ENCODE measurements around the gene PCNX2. TPM values are rescaled to one million over a fixed set of nuclear protein-coding genes. Genes with fewer than 3 reads are reported as not detected.
"Not testable (repeated sequence)": the region's sequence is repeated elsewhere in the genome, so short reads cannot be mapped to it uniquely, and the experiment has no call there.

The PCNX2 gene
- total RNA-seq, 1 donor from 2014 or later, result 11.3 TPM

GRCh38 chr1:233114159-233114558 is 181.4 kb downstream of the PCNX2 start:
- peak overlapping the region; percentile 76 for H3K27ac ChIP-seq
- intact Hi-C loops (cut with DNase I), result no loop called here
- H3K27me3 ChIP-seq (ENCODE audit: low read depth), result no peaks in the 10 kb centered on the region
- no peaks in the 10 kb centered on the region for H3K36me3 ChIP-seq
- peaks cover 38% of the 10 kb centered on the region for H3K4me1 ChIP-seq
- DNase-seq, result no peak
- TF ChIP-seq, protein P1, sequence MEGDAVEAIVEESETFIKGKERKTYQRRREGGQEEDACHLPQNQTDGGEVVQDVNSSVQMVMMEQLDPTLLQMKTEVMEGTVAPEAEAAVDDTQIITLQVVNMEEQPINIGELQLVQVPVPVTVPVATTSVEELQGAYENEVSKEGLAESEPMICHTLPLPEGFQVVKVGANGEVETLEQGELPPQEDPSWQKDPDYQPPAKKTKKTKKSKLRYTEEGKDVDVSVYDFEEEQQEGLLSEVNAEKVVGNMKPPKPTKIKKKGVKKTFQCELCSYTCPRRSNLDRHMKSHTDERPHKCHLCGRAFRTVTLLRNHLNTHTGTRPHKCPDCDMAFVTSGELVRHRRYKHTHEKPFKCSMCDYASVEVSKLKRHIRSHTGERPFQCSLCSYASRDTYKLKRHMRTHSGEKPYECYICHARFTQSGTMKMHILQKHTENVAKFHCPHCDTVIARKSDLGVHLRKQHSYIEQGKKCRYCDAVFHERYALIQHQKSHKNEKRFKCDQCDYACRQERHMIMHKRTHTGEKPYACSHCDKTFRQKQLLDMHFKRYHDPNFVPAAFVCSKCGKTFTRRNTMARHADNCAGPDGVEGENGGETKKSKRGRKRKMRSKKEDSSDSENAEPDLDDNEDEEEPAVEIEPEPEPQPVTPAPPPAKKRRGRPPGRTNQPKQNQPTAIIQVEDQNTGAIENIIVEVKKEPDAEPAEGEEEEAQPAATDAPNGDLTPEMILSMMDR (IDR thresholded peaks at IDR 0.05), result no peak
- no peak overlapping the region for H3K4me3 ChIP-seq
- ATAC-seq, result no peak
- H3K9me3 ChIP-seq, result no peaks in the 10 kb centered on the region

GRCh38 chr1:233113009-233113879 is 182.3 kb downstream of the PCNX2 start:
- intact Hi-C loops (cut with DNase I), result no loop called here
- TF ChIP-seq, protein P1 (IDR thresholded peaks at IDR 0.05), result no peak
- H3K9me3 ChIP-seq, result no peaks in the 10 kb centered on the region
- peak overlapping the region; percentile 7 for H3K4me3 ChIP-seq
- no peaks in the 10 kb centered on the region for H3K36me3 ChIP-seq
- peaks cover 38% of the 10 kb centered on the region for H3K4me1 ChIP-seq
- peak overlapping the region; percentile 76 for H3K27ac ChIP-seq
- ATAC-seq, result peak; percentile 89 to 92
- peak; percentile 82 for DNase-seq
- H3K27me3 ChIP-seq (ENCODE audit: low read depth), result no peaks in the 10 kb centered on the region

DNA sequence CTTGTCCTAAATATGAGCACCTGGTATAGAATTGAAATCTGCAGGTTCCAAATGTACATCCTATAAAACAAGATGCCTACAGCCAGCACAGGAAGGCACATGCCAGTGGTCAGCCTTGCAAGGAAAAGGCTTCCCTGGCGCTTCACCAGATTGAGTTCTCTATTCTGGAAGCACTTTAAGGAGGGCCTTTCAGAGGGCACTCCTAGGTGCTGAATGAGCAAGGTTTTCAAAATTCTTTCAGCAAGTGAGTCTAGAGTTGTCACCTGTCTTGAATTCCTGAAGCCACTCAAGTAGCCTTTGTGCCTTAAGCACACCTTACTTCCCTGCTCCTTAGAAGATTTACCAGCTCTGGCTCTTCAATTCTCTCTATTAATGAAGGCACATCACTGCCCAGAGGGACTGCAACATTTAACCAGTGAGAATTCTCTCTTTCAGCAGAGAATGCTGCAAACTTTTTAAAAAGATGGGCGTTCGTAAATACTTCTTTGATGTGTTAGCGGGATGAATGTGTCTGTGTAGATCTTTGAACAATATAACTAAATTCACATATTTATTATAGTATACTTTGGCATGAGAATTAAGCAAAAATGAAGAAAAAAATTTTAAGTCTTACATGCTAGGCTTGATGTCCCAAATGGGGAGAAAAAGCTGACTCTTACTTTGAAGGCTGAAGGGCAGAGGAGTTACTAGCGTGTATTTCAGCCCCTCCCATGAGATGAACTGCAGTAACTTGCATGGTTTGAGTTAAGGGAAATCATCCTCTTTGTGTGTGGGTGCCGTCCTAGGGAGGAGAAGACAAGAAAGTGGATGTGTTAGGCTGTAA is 183.1 kb downstream of the PCNX2 start:
- TF ChIP-seq, protein P1 (IDR thresholded peaks at IDR 0.05), result no peak
- intact Hi-C loops (cut with DNase I), result no loop called here
- Histone ChIP-seq H3K4me3 (no peak overlapping the region), H3K36me3 (no peaks in the 10 kb centered on the region), H3K27ac (peak overlapping the region; percentile 76), H3K9me3 (no peaks in the 10 kb centered on the region), H3K27me3 (ENCODE audit: low read depth) (no peaks in the 10 kb centered on the region), H3K4me1 (peaks cover 38% of the 10 kb centered on the region)
- peak; percentile 77 to 78 for ATAC-seq
- no peak for DNase-seq

DNA sequence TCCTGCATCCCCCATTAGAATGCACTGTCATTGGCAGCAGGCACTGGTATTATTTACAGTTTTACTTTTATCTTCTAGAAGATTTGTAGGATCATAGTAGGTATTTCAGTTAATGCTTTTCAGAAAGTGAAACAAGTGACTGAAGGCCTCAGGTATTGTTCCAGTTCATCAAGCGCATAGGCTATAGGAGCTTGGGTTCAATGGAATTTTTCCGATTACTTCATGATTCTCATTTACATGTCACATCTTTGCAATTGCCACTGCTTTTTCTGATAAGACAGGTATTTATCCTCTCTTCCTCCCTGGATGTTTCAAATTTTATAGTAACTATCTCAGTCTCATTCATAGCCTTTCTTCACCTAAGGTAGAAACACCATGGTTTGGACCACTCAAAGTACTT is 183.8 kb downstream of the PCNX2 start:
- Histone ChIP-seq H3K27ac (peak overlapping the region; percentile 76), H3K27me3 (ENCODE audit: low read depth) (no peaks in the 10 kb centered on the region), H3K36me3 (no peaks in the 10 kb centered on the region), H3K9me3 (no peaks in the 10 kb centered on the region), H3K4me3 (no peak overlapping the region), H3K4me1 (peaks cover 38% of the 10 kb centered on the region)
- ATAC-seq (no peak), DNase-seq (no peak)
- TF ChIP-seq, protein P1 (IDR thresholded peaks at IDR 0.05), result no peak
- intact Hi-C loops (cut with DNase I), result no loop called here

GRCh38 chr1:233109096-233109495 is 186.4 kb downstream of the PCNX2 start:
- no peak for ATAC-seq
- Histone ChIP-seq H3K4me1 (peaks cover 29% of the 10 kb centered on the region), H3K9me3 (no peaks in the 10 kb centered on the region), H3K36me3 (no peaks in the 10 kb centered on the region), H3K27me3 (ENCODE audit: low read depth) (no peaks in the 10 kb centered on the region), H3K4me3 (no peak overlapping the region), H3K27ac (no peak overlapping the region)
- intact Hi-C loops (cut with DNase I), result no loop called here
- DNase-seq, result no peak
- TF ChIP-seq, protein P1 (IDR thresholded peaks at IDR 0.05), result no peak

DNA sequence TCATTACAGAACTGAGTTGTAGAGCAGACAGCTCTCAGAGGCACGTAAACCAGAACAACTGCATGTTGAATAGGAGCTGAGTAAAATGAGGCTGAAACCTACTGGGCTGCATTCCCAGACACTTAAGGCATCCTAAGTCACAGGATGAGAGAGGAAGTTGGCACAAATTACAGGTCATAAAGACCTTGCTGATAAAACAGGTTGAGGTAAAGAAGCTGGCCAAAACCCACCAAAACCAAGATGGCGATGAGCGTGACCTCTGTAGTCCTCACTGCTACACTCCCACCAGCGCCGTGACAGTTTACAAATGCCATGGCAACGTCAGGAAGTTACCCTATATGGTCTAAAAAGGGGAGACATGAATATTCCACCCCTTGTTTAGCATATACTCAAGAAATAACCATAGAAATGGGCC is 187.8 kb downstream of the PCNX2 start:
- DNase-seq; intact Hi-C loops (cut with DNase I); H3K4me3 ChIP-seq: not testable (repeated sequence)

More for the DNA sequence above, 187.8 kb downstream of the PCNX2 start:
- not testable (repeated sequence) for H3K36me3 ChIP-seq; H3K27me3 ChIP-seq (ENCODE audit: low read depth); H3K27ac ChIP-seq; H3K9me3 ChIP-seq; ATAC-seq
- H3K4me1 ChIP-seq, result peaks cover 15% of the 10 kb centered on the region
